DMS79 treated with DMSO at 0.1 percent for 48 hours (cell line): ENCODE measurements around the gene CALML4.

Experiments
- DNase-seq: peaks from one replicate; lab custom pipeline; 2025; lab: John Stamatoyannopoulos, UW

Gene CALML4

GRCh38 chr15:68143785-68144184, 61.3 kb downstream of the CALML4 start:
- DNase-seq, result no peak

- no peak for DNase-seq
These were observed 62.0 kb downstream of the CALML4 start for GRCh38 chr15:68143129-68143528.
